Thyroid gland (tissue), 4 donors: Measurements from ENCODE around the gene UNC5C.

Source experiments
- CTCF ChIP-seq, 6 experiments: fragments of 200-600 bp in 3 of 6; fragments of 450-650 bp in 3 of 6; sonication (generic) in 3 of 6; IDR thresholded peaks; one replicate each; pipeline ENCODE4 v1.5.1; 2016 to 2019; ENCODE audit warnings: antibody characterized with exemption in 6 of 6, mild to moderate bottlenecking in 2 of 6, inconsistent platforms in 1 of 6, moderate library complexity in 1 of 6
- POLR2A ChIP-seq, 2 donors: fragments of 450-650 bp; IDR thresholded peaks; one replicate each; pipeline ENCODE4 v1.6.1; 2017; ENCODE audit warnings: antibody characterized with exemption in 2 of 2, mild to moderate bottlenecking in 2 of 2, moderate library complexity in 1 of 2

GRCh38 chr4:95363966-95364365, 184.8 kb downstream of the UNC5C start:
- peak in 1 of 2 donors; percentile 6 for TF ChIP-seq POLR2A (IDR thresholded peaks at IDR 0.05)
- TF ChIP-seq CTCF (IDR thresholded peaks at IDR 0.05) = no peak
